ELR (cell line): Measurements from ENCODE around the gene BAHD1.
"Not testable (repeated sequence)": the region's sequence is repeated elsewhere in the genome, so short reads cannot be mapped to it uniquely, and the experiment has no call there.

Experiments used
- DNase-seq: peaks from one replicate; pipeline ENCODE4 v3.0.0-alpha.2; 2015; ENCODE audit warnings: low read depth

Gene BAHD1

GRCh38 chr15:40445421-40445922 is 4.7 kb downstream of the BAHD1 start:
- peak; percentile 70 for DNase-seq

DNA sequence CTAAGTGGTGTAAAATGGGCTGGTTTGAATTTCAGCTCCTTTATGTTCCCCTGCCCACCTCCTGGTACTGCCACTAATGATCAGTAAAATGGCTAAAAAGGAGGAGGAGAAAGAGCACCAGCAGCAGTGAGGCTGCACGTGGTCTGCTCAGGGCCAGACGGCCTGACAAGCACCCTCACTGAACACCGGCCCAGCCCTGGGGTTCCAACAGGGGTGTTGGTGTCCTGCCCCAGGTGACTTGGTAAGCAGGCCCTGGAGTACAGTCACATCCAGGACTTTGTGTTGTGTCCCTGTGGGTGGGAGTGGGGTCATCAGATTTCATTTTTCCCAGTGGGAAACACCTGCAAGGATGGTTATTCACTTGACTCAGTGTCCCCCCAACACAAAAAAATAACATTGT is 5.4 kb downstream of the BAHD1 start:
- no peak for DNase-seq

DNA sequence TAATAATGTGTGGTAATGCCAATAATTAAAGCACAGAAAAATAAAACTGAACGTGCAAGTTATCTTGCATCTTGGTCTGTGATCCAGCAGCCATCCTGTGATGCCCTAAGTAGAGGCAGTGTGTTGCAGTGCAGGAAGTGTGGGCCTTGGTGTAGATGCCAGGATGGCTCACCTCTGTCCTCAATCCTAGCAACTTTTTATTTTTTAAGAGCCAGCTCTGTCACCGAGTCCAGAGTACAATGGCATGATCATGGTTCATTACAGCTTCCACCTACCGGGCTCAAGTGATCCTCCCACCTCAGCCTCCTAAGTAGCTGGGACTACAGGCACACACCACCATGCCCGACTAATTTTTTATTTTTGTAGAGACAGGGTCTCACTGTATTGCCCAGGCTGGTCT is 7.6 kb downstream of the BAHD1 start:
- DNase-seq, result no peak

DNA sequence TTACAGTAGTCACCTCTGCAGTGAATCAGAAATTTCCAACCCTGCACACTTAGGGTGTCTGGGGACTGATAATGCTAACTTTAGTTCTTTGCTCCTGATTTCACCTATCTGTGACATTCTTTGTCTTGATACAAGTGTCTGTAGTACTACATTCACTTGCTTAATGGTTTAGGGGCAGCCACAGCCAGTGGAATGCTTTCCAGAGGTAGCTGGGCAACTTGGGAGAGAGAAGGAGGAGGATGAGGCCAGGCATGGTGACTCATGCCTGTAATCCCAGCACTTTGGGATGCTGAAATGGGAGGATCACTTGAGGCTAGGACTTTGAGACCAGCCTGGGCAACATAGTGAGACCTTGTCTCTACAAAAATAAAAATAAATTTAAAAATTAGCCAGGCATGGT is 8.5 kb downstream of the BAHD1 start:
- peak; percentile 42 for DNase-seq

- no peak for DNase-seq
Observed at GRCh38 chr15:40450047-40450446, 9.3 kb downstream of the BAHD1 start.

DNA sequence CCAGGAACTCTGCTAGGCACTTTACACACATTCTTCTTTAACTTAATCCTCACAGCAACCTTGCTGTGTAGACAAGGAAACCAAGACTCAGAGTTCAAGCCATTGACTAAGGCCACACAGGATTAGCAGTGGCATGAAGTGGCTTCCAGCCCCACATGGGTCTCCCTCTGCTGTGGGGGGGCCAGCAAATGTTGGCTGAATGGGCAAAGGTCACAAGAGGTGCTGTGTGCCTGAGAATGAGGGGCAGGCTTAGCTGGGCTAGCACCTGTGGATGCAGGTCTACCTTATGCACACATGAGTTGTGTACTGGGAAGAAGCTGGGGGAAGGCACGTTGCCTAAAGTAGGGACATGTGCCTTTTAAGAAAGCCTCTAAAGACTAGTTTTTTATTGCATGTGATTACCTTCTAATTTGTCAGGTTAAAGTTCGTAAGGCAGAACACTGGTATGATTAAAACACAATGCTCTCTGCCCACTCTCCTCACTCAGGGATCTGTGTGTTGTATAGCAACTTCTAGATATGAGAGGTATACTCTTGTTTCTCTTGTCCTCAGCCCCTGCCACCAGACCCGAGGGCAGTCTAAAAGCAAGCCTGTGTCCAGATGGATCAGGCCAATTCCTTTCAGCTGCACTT is 10.9 kb downstream of the BAHD1 start:
- DNase-seq, result no peak

- no peak for DNase-seq
Observed at GRCh38 chr15:40452296-40453090, 11.7 kb downstream of the BAHD1 start.

DNA sequence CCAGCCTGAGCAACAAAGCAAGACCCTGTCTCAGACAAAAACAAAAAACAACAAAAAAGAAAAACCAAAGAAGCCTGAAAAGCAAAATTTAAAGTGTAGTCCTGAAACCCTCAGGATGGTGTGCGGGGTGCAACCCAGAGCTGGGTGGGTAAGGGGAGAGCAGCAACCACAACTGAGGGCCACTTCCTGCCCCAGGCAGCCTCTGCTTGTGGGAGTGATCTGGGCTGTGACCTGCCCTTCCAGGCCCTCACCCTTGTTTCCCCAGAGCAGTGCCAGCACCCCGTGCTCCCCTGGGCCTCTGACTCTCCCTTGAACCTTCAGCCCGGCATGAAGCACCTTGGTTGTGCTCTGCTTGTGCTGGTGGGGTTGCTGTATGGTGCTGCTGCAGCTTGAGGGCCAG is 13.2 kb downstream of the BAHD1 start:
- not testable (repeated sequence) for DNase-seq

GRCh38 chr15:40454904-40455391 is 14.2 kb downstream of the BAHD1 start:
- peak; percentile 63 for DNase-seq

DNA sequence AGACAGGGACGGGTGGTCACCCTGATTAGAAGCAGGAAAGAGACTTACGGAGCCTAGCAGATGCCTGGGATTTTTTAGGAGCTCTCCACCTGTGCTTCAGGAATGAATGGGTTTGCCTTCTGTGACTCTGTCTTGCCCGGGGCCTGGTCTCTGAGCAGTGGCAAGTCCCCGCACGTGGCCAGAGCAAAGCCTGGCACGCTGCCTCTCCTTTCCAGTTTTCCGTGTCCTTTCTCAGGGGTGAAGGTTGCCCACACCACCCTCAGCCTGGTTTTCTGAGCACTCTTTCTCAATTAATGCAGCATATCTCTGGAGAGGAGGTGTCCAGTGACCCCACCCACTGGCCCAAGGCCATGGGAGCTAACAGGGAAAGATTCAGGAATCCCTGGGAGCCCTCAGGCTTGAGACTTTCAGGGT is 15.6 kb downstream of the BAHD1 start:
- DNase-seq, result no peak

- DNase-seq, result no peak
Observed at GRCh38 chr15:40456738-40457137, 16.0 kb downstream of the BAHD1 start.

DNA sequence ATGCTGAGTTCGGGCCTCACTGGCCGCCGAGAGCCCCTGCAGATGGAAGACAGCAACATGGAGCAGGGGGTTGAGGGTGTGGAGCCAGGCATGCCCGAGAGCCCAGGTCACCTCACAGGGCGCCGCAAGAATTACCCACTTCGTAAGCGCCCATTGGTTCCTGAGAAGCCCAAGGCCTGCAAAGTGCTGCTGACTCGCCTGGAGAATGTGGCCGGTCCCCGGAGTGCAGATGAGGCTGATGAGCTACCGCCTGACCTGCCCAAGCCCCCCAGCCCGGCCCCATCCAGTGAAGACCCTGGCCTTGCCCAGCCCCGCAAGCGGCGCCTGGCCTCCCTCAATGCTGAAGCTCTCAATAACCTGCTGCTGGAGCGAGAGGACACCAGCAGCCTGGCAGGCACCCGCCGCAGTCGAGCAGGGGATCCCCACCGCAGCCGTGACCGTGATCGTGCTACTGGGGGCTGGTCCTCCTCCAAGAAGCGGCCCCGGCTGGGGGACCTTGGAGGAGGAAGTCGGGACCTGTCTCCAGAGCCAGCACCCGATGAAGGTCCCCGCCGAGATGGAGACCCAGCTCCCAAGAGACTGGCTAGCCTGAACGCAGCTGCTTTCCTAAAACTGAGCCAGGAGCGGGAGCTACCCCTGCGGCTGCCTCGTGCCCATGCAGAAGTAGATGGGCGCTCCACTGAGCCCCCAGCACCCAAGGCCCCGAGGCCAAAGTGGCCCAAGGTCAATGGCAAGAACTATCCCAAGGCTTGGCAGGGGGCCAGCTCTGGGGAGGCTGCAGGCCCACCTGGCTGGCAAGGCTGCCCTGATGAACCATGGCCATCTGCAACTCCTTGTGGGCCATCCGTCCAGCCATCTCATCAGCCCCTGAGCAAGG is 18.0 kb downstream of the BAHD1 start:
- DNase-seq, result no peak

- no peak for DNase-seq
Observed at GRCh38 chr15:40459391-40460015, 18.8 kb downstream of the BAHD1 start.

GRCh38 chr15:40460404-40460803 is 19.7 kb downstream of the BAHD1 start:
- DNase-seq, result no peak

GRCh38 chr15:40461958-40462357 is 21.2 kb downstream of the BAHD1 start:
- DNase-seq, result no peak

GRCh38 chr15:40463279-40463678 is 22.5 kb downstream of the BAHD1 start:
- no peak for DNase-seq

- no peak for DNase-seq
Observed at GRCh38 chr15:40463886-40464545, 23.3 kb downstream of the BAHD1 start.

DNA sequence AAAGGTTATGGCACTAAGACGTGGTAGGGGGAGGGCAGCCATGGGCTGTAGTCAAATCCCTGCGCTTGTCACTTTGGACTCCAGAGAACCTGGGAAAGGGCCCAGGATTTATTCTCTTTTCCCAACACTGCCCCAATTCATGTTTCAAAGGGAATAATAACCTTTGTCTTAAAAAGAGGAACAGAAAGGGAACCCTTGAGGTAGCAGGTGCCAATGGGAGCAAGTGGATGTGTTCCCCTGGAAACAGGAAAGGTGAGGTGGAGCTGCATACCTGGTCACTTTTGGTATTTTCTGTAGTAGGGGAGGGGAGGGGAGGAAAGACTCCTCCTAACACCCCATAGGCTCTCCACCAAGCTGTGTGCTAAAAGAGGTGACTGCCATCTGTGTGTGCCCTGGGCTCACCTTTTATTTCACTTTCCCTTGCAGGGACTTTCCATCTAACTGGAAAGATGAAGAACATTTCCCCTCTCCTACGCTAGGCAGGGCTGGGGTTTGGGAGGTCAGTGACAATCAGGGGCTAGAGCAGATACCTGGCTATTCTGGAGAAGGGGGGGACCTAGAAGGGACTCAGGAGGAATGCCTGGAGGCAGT is 23.9 kb downstream of the BAHD1 start:
- no peak for DNase-seq

DNA sequence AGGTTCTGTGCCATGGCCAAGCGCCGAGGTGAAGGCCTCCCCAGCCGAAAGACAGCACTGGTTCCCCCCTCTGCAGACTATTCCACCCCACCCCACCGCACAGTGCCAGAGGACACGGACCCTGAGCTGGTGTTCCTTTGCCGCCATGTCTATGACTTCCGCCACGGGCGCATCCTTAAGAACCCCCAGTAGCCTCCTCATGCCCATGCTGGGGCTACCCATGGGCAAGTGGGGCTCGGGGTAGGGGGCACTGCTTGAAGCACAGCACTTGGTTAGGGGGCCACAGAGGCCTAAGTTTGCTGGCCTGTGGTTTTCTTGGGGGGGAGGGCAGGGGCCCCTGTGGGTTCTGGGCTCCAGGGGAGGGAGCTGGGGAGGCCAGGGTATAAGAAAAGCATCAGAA is 25.2 kb downstream of the BAHD1 start:
- no peak for DNase-seq

DNA sequence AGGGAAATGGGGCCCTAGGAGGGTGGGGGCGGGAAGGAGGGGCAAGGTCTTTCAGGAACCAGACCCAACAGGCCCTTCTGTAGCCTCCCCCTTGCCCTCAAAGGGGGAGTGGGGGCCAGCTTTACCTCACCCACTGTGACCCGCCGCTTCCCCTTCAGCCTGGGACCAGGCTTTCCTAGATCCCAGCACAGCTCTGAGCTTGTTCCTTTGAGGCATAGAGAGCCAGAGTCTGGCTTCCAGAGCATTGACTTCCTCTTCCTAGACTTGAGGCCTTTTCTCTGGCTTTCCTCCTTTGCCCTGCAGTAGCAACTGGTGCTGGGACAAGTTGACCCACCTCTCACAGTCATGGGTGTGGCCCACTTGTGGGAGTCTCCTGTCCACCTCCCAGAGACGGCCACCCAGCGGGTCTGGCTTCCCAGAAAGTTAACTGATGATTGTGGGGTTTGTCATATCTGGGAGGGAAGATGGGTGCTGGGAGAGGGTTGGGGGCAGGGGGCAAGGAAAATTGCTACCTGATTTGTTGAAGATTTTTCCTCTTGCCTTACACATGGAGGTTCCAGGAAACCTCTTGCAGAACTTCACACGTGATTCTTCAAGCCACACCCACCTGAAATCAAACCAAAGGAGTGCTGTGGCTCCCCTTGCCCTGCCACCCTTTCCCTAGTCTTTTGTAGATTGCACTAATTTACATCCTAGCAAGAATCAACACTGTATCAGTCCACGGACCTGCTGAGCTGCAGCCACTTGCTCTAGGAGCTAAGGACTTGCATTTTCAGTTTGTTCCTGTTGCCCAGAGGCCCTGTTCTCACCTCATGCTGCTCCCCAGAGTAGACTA is 25.9 kb downstream of the BAHD1 start:
- DNase-seq, result no peak
